DND-41 (cell line): ENCODE data around the gene EIF4G3.
"Not testable (repeated sequence)": the region's sequence is repeated elsewhere in the genome, so short reads cannot be mapped to it uniquely, and the experiment has no call there.

ENCODE experiments used
- EZH2 ChIP-seq: IDR thresholded peaks from 3 replicates; pipeline ENCODE4 v1.6.1; 2012; ENCODE audit warnings: borderline replicate concordance, low read depth, mild to moderate bottlenecking, moderate library complexity, low read length, inconsistent platforms; ENCODE audit not compliant: severe bottlenecking
- TF ChIP-seq, protein P1 (sequence below): IDR thresholded peaks from 2 replicates; pipeline ENCODE4 v1.5.1; 2012; ENCODE audit warnings: borderline replicate concordance, low read length, moderate library complexity, mild to moderate bottlenecking; ENCODE audit not compliant: poor library complexity, severe bottlenecking; ENCODE audit errors: extremely low read depth

DNA sequence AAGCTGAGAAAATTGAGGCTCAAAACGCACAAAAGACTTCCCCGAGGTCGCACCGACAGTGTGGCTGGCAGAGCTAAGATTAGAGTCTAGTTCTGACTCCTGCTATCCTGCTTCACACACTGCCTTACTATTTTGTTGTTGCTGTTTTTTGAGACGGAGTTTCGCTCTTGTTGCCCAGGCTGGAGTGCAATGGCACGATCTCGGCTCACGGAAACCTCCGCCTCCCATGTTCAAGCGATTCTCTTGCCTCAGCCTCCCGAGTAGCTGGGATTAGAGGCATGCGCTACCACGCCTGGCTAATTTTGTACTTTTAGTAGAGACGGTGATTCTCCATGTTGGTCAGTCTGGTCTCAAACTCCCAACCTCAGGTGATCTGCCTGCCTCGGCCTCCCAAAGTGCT lies 1.6 kb upstream of the EIF4G3 start:
- TF ChIP-seq, protein P1, sequence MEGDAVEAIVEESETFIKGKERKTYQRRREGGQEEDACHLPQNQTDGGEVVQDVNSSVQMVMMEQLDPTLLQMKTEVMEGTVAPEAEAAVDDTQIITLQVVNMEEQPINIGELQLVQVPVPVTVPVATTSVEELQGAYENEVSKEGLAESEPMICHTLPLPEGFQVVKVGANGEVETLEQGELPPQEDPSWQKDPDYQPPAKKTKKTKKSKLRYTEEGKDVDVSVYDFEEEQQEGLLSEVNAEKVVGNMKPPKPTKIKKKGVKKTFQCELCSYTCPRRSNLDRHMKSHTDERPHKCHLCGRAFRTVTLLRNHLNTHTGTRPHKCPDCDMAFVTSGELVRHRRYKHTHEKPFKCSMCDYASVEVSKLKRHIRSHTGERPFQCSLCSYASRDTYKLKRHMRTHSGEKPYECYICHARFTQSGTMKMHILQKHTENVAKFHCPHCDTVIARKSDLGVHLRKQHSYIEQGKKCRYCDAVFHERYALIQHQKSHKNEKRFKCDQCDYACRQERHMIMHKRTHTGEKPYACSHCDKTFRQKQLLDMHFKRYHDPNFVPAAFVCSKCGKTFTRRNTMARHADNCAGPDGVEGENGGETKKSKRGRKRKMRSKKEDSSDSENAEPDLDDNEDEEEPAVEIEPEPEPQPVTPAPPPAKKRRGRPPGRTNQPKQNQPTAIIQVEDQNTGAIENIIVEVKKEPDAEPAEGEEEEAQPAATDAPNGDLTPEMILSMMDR = not testable (repeated sequence)
- not testable (repeated sequence) for TF ChIP-seq EZH2
